HG02763 (cell line): ENCODE measurements around the gene TEKTIP1.
A peak's percentile ranks its signal among the peaks of the same experiment; 100 is the strongest.
"Not testable (repeated sequence)": the region's sequence is repeated elsewhere in the genome, so short reads cannot be mapped to it uniquely, and the experiment has no call there.

Source experiments
- ATAC-seq: cut with Tn5 transposase; IDR thresholded peaks from one replicate; pipeline ENCODE4 v1.9.1; 2021; ENCODE audit warnings: mild to moderate bottlenecking, moderate library complexity; ENCODE audit not compliant: unreplicated experiment

The TEKTIP1 gene

GRCh38 chr19:3556423-3556977 is 17.5 kb downstream of the TEKTIP1 start:
- ATAC-seq: no peak

GRCh38 chr19:3556978-3557460 is 18.0 kb downstream of the TEKTIP1 start:
- peak; percentile 26 for ATAC-seq

DNA sequence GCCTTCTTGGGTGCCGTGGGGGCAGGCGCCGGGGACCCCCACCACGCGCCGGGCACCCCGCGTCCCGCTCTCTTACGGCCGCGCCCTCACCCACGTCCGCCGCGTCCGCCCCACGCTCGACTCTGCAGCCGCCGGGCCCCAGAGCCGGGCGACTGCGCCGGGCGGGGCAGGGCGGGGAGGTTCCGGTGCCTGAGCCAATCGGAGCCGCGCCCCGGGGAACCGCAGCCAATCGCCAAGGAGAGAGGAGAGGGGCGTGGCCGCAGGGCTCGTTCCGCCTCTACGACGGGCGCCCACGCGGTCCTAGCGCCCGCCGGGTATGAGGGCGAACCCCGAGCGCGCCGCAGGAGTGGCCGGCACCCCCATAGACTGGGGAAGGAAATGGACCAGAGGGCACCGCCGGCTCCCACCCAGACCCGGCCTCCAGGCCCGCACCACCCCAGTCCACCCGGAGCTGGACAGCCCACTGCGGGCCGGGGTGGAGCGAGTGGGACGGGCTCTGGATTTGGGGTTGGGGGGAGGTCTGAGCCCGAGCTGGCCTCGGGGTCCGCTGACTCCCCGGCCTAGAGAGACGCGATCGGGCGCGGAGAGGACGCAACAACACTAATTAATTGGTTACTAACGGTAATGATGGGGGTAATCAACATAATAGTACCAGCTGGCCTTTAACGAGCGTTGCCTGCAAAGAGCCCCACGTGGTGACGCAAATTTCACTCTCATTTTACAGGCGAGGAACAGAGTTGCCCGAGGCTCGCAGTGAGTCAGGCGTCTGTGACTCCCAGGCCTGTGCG is 18.7 kb downstream of the TEKTIP1 start, which contains the start of gene MFSD12:
Gene MFSD12 (minus strand): TSS at position 126 of the 788 bp plus-strand sequence. CDS start 183 bp downstream, outside the sequence.
- ATAC-seq: peak; percentile 82

DNA sequence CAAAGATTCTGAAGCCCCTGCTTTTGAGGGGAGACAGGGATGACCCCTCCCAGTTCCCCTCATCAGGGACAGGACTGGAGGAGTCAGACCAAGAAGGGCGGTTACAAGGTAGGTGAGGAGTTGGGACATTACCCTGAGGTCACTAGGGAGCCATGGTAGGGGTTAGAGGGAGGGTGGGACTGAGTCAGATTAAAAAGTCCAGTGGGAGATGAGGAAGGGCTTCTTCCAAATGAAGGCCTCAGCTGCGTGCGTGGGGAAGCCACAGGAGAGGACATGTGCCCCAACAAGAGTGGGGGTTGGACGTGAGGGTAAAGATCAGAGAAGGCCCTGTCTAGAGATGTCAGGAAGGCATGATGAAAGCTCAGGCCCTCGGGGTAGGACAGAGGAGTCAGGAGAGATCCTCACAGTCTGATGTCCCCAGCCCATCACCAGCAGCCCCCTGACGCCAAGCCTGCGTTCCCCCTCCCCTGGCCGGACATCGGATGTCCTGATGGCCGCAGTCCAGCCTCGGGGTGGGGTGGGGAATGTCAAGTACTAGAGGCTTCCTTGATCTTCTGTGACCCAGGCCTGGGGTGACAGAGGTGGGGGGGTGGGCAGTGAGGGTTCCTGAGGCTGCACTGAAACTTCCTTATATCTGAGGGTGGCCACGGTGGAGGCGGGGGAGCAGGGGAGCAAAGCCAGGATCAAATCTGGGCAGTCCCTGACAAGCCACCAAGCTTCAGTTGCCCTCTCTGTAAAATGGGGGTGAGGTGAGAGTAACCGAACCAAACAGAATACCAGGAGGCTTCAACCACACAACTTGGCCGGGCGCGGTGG is 24.9 kb downstream of the TEKTIP1 start:
- no peak for ATAC-seq

- ATAC-seq: no peak
Measured at GRCh38 chr19:3565139-3565538, 26.2 kb downstream of the TEKTIP1 start.

GRCh38 chr19:3570042-3570441 is 31.1 kb downstream of the TEKTIP1 start:
- ATAC-seq: not testable (repeated sequence)

DNA sequence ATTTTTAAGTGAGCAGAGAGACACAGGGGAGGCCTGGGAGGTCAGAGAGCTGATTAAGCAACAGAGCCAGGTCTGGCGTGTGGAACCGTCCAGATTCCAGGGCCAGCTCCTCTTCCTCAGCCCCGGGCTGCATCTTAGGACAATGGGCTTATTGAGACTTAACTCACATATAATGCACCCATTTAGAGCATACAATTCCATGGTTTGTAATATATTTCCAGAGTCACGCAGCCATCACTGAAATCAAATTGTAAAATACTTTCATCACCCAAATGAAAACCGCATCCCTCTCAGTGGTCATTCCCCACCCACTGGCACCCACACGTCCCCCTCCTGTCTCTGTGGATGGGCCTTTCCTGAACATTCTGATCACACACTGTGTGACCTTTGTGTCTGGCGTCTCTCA is 31.6 kb downstream of the TEKTIP1 start:
- no peak for ATAC-seq

- ATAC-seq: peak; percentile 91
Measured at GRCh38 chr19:3572132-3572854, 33.3 kb downstream of the TEKTIP1 start.

GRCh38 chr19:3572855-3573161 is 33.8 kb downstream of the TEKTIP1 start, which contains the start of gene HMG20B:
TSS of gene HMG20B (plus strand) at chr19:3572944. CDS start at chr19:3573310, 366 bp downstream.
- ATAC-seq: no peak

DNA sequence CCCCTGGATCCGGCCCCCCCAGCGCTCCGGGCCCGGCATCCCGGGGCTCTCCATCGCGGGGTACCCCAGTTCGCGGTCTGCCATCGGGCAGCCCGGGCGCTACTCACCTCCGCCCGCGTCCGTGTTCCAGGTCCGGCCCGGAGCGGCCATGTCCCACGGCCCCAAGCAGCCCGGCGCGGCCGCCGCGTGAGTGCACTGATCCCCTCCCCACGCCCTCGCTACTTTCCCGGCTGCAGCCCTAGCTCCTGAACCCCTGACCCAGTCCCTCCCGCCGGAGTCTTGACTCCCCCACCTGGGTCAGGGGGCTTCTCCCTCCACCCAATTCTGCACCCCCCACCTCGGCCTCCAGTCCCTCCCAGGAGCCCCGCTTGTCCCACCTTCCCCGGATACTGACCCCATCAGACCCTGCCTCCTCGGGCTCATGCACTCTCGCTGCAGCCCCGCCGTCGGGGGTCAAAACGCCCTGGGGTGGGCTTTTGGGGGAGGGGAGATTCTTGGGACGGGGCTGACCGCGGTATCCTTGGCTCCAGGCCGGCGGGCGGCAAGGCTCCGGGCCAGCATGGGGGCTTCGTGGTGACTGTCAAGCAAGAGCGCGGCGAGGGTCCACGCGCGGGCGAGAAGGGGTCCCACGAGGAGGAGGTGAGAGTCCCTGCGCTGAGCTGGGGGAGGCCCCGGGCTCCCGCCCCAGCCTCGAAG is 34.3 kb downstream of the TEKTIP1 start:
- ATAC-seq: peak; percentile 2

- ATAC-seq: no peak
Measured at GRCh38 chr19:3573858-3574637, 35.1 kb downstream of the TEKTIP1 start.

DNA sequence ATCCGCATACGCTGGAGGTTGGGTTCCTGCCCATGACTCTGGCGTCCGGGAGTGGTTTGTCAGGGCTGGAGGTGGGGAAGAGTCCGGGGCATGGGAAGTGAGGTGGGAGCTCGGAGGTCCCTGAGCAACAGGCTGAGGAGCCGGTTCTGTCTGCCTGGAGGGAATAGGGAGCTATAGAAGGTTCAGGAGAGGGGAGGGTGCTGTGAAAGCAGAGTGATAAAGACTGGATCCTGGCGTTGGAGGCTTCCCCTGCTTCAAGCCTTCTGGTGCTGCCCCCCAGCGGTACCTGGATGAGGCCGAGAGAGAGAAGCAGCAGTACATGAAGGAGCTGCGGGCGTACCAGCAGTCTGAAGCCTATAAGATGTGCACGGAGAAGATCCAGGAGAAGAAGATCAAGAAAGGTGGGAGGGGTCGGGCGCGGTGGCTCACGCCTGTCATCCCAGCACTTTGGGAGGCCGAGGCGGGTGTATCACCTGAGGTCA is 36.3 kb downstream of the TEKTIP1 start:
- ATAC-seq: no peak

DNA sequence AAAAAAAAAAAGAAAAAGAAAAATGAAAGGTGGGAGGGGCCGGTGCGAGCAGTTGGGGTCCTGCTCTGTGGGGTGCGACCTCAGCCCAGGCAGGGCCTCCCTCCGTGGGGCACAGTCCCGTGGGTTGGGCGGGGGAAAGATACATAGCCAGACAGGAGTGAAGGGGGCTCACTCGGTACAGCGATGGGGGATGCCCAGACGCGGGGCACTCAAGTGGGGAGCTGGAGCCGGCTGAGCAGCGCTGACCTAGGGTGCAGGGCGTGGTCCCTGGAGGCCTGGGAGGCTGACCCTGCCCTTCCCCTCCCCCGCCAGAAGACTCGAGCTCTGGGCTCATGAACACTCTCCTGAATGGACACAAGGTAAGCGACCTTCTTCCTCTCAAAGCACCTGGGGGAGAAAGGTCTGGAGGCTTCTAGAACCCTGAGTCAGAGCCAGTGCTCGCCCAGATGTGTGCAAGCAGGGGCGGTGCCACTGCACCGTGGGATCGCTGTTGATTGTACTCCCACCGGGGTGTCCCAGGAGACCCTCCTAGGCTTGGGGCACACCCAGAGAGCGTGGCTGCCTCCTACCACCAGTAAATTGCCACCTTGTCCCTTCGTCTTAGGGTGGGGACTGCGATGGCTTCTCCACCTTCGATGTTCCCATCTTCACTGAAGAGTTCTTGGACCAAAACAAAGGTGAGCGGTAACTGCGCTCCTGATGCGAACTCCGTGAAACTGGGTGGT is 37.1 kb downstream of the TEKTIP1 start:
- no peak for ATAC-seq

DNA sequence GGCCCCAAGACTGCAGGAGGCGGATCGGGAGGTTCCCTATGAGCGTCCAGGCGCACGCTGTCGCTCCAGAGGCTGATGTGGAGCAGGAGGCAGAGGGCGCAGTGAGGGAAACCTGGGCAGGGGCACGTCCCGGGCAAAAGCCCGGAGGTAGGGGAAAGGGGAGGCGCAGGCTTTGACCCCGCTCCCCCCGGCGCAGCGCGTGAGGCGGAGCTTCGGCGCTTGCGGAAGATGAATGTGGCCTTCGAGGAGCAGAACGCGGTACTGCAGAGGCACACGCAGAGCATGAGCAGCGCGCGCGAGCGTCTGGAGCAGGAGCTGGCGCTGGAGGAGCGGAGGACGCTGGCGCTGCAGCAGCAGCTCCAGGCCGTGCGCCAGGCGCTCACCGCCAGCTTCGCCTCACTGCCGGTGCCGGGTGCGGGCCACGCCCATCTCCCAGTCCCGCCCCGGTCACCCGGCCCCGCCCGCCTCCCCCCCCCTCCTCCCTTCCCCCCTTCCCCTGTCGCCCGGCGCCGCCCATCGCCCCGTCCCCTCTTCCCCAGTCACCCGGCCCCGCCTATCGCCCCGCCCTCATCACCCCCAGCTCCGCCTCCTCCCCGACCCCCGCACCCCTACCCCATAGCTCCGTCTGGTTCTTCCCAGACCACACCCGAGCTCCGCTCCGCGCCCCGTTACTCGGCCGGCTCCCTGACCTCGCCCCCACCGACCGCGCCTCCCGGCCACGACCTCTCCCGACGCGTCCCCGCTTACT is 37.9 kb downstream of the TEKTIP1 start:
- ATAC-seq: no peak

DNA sequence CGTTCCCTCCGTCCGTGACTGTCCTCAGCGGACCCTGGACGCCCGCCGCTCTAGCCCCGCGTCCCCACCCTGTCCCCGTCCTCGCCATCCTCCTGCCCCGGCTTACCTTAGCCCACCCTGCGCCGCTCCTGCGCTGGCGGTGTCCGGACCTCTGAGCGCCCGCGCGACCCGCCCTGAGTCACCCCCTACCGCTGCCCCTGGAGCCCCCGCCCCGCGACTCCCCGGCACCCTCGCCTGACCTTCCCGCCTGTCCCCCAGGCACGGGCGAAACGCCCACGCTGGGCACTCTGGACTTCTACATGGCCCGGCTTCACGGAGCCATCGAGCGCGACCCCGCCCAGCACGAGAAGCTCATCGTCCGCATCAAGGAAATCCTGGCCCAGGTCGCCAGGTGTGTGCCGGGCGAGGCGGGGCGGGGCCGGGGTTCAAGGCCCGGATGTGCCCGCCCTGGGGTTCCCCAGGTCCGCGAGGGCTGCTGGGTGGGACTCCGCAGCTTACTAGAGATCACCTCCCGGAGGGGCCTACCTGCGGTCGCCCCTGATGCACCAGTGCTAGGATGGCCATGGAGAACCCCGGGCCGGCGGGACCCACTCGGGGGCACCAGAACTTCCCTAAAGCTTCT is 38.9 kb downstream of the TEKTIP1 start:
- ATAC-seq: no peak

DNA sequence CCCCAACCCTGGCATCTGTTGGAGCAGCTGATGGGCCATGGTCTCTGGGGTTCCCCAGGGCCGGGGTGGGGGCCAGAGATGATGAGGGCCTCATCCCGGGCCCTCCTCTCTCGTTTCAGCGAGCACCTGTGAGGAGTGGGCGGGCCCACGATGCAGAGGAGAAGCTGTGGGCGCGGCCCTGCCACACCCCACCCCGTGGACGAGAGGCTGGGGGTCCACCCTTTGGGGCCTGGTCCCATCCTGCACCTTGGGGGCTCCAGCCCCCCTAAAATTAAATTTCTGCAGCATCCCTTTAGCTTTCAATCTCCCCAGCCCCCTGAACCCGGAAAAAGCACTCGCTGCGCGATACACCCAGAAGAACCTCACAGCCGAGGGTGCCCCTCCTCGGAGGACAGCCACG is 39.4 kb downstream of the TEKTIP1 start:
- no peak for ATAC-seq

DNA sequence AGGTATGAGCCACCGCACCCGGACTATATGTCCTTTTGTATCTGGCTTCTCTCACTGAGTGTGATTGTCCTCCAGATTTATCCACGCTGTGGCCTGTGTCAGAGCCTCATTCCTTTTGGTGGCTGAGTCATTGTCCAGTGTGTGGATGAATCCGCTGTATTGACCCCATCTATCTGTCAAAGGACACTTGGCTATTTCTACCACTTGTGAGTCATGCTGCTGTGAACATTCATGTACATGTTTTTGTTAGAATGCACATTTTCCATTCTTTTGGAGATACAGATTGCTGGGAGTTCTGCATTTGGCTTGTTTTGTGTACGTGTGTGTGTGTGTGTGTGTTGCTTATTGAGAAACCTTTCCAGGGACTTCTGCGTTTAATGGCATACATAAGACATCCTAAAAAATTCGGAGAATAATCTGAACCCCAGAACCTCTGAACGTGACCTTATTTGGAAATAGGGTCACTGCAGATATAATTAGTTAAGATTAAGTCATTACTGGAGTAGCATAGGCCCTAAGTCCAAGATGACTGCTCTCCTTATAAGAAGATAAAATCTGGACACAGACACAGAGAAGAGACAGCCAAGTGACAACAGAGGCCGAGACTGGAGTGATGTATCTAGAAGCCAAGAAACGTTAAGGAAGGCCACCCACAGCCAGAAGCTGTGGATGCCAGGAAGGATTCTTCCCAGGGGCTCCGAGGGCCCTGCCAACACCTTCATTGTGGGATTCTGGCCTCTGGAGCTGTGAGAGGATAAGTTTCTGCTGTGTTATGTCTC is 41.4 kb downstream of the TEKTIP1 start:
- no peak for ATAC-seq
